OCI-LY1 (cell line): Measurements from ENCODE around the gene FAT1.

Source experiments
- H2AFZ ChIP-seq: fragments of 200-600 bp; sonication (generic), shearing (Covaris generic); 2 replicates; pipeline ENCODE4 v1.6.0; 2014; ENCODE audit warnings: antibody characterized with exemption, mild to moderate bottlenecking, low read length
- H3F3A ChIP-seq: fragments of 200-600 bp; sonication (generic), shearing (Covaris generic); 2 replicates; pipeline ENCODE4 v1.6.0; 2014; ENCODE audit warnings: mild to moderate bottlenecking, antibody characterized with exemption, low read length, moderate library complexity; ENCODE audit not compliant: insufficient read depth
- H3K27ac ChIP-seq: fragments of 200-600 bp; sonication (generic); 2 replicates; pipeline ENCODE4 v1.5.1; 2014; ENCODE audit warnings: low read length, mixed run types, mild to moderate bottlenecking, low read depth; ENCODE audit not compliant: poor library complexity, severe bottlenecking
- H3K27me3 ChIP-seq: fragments of 200-600 bp; sonication (generic); 2 replicates; pipeline ENCODE4 v1.6.0; 2014; ENCODE audit warnings: antibody characterized with exemption, mild to moderate bottlenecking, low read length, moderate library complexity; ENCODE audit not compliant: insufficient read depth
- H3K36me3 ChIP-seq: fragments of 200-600 bp; sonication (generic); 2 replicates; pipeline ENCODE4 v1.6.1; 2014; ENCODE audit warnings: mild to moderate bottlenecking, antibody characterized with exemption, low read length, moderate library complexity, mixed read lengths; ENCODE audit not compliant: insufficient read depth
- H3K4me1 ChIP-seq: fragments of 200-600 bp; sonication (generic); 2 replicates; pipeline ENCODE4 v1.5.1; 2014; ENCODE audit warnings: mild to moderate bottlenecking, low read length, moderate library complexity; ENCODE audit not compliant: insufficient read depth, severe bottlenecking
- H3K4me2 ChIP-seq: fragments of 200-600 bp; sonication (generic), shearing (Covaris generic); 2 replicates; pipeline ENCODE4 v1.6.1; 2014; ENCODE audit warnings: low read length
- H3K4me3 ChIP-seq: fragments of 200-600 bp; sonication (generic); 2 replicates; pipeline ENCODE4 v1.5.1; 2014; ENCODE audit warnings: low read length, low read depth, mild to moderate bottlenecking, mixed read lengths; ENCODE audit not compliant: poor library complexity, severe bottlenecking
- H3K79me2 ChIP-seq: fragments of 200-600 bp; shearing (Covaris generic); 2 replicates; pipeline ENCODE4 v1.6.1; 2016; ENCODE audit warnings: mixed run types, low read length, mixed read lengths; ENCODE audit not compliant: insufficient read depth
- H3K9ac ChIP-seq: fragments of 200-600 bp; sonication (generic), shearing (Covaris generic); 2 replicates; pipeline ENCODE4 v1.6.1; 2014; ENCODE audit warnings: mild to moderate bottlenecking, low read length, mixed read lengths
- H3K9me2 ChIP-seq: fragments of 200-600 bp; sonication (generic), shearing (Covaris generic); 2 replicates; pipeline ENCODE4 v1.6.1; 2014; ENCODE audit warnings: low read depth, mild to moderate bottlenecking, low read length, mixed read lengths
- H3K9me3 ChIP-seq: fragments of 200-600 bp; shearing (Covaris generic); 2 replicates; pipeline ENCODE4 v1.6.1; 2014; ENCODE audit warnings: low read length, mixed read lengths
- H4K20me1 ChIP-seq: fragments of 200-600 bp; sonication (generic), shearing (Covaris generic); 2 replicates; pipeline ENCODE4 v1.6.0; 2016; ENCODE audit warnings: mild to moderate bottlenecking, low read length; ENCODE audit not compliant: insufficient read depth
- EZH2 ChIP-seq: fragments of 200-600 bp; sonication (generic), shearing (Covaris generic); IDR thresholded peaks from 2 replicates; pipeline ENCODE4 v1.8.0; 2017; ENCODE audit warnings: borderline replicate concordance, mixed run types, mild to moderate bottlenecking, antibody characterized with exemption, low read length, moderate library complexity, mixed read lengths
- TF ChIP-seq, protein P1 (sequence below): fragments of 200-600 bp; sonication (generic), shearing (Covaris generic); IDR thresholded peaks from 2 replicates; pipeline ENCODE4 v1.5.1; 2017; ENCODE audit warnings: mild to moderate bottlenecking, antibody characterized with exemption, low read length, moderate library complexity, mixed read lengths

The FAT1 gene

GRCh38 chr4:186588503-186588902 is 135.2 kb downstream of the FAT1 start:
- Histone ChIP-seq H3K4me3 (no peak overlapping the region), H3K27ac (no peak overlapping the region), H3F3A (no peaks in the 10 kb centered on the region), H2AFZ (no peak overlapping the region), H3K36me3 (no peaks in the 10 kb centered on the region), H3K79me2 (no peaks in the 10 kb centered on the region), H3K4me2 (no peak overlapping the region), H3K9ac (no peak overlapping the region), H4K20me1 (no peaks in the 10 kb centered on the region), H3K9me2 (no peaks in the 10 kb centered on the region), H3K4me1 (peaks cover 43% of the 10 kb centered on the region), H3K9me3 (peaks cover 4% of the 10 kb centered on the region), H3K27me3 (no peaks in the 10 kb centered on the region)
- TF ChIP-seq EZH2: no peak
- TF ChIP-seq, protein P1, sequence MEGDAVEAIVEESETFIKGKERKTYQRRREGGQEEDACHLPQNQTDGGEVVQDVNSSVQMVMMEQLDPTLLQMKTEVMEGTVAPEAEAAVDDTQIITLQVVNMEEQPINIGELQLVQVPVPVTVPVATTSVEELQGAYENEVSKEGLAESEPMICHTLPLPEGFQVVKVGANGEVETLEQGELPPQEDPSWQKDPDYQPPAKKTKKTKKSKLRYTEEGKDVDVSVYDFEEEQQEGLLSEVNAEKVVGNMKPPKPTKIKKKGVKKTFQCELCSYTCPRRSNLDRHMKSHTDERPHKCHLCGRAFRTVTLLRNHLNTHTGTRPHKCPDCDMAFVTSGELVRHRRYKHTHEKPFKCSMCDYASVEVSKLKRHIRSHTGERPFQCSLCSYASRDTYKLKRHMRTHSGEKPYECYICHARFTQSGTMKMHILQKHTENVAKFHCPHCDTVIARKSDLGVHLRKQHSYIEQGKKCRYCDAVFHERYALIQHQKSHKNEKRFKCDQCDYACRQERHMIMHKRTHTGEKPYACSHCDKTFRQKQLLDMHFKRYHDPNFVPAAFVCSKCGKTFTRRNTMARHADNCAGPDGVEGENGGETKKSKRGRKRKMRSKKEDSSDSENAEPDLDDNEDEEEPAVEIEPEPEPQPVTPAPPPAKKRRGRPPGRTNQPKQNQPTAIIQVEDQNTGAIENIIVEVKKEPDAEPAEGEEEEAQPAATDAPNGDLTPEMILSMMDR: no peak

DNA sequence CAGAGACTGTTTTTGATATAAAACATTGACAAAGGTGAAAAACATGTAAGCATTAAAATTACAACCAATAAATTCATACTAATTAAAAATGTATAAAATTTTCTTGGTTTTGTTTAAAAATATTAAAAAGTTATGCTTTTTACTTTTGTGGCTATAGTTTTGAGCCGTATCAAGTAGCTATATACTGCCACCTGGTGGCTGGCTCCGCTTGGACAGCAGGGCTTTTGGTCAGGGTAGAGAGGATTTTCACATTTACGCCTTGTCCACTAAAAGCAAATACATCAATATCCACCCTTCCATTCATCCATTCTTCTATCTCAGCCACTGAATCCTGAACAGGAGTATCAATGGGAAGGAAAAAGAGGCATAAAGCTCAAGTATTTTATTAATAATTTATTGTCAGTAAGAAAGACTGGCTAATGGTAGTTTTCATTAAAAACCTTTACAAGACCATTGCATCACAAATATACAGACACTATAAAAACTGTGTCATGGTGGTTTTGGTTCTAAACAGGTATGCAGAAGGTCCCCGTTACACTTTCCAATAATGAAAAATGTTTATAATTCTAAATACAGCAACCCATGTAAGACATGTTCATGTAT is 136.1 kb downstream of the FAT1 start:
- Histone ChIP-seq H2AFZ (no peak overlapping the region), H3K9ac (no peak overlapping the region), H3K79me2 (no peaks in the 10 kb centered on the region), H3F3A (no peaks in the 10 kb centered on the region), H3K4me1 (peaks cover 33% of the 10 kb centered on the region), H3K36me3 (no peaks in the 10 kb centered on the region), H4K20me1 (no peaks in the 10 kb centered on the region), H3K9me2 (no peaks in the 10 kb centered on the region), H3K4me3 (no peak overlapping the region), H3K27me3 (no peaks in the 10 kb centered on the region), H3K9me3 (no peaks in the 10 kb centered on the region), H3K4me2 (no peak overlapping the region), H3K27ac (no peak overlapping the region)
- TF ChIP-seq EZH2: no peak
- TF ChIP-seq, protein P1: peak; percentile 76

DNA sequence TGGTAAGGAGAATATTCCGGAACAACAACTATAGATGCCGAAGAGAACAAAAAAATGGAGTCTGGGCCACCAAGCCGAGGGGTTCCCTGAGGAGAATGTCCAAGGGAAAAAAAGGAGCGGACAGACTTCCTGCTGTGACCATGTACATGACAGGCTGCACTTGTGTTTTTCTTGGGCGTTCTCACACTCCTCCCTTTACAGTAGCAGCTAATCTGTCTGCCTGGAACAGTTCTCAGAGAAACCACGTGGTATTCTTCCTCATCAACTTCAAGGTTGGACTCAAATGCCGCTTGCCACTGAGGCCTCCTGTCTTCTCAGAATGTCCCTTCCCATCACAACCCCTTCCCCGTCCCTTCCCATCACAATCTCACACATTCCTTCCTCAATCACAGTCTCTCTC is 137.5 kb downstream of the FAT1 start:
- no peaks in the 10 kb centered on the region for H3K9me2 ChIP-seq
- no peak overlapping the region for H3K4me3 ChIP-seq
- no peaks in the 10 kb centered on the region for H3F3A ChIP-seq
- no peaks in the 10 kb centered on the region for H3K36me3 ChIP-seq
- H3K79me2 ChIP-seq: no peaks in the 10 kb centered on the region
- no peak overlapping the region for H3K9ac ChIP-seq
- H4K20me1 ChIP-seq: no peaks in the 10 kb centered on the region
- TF ChIP-seq EZH2: no peak
- TF ChIP-seq, protein P1: no peak
- peaks cover 20% of the 10 kb centered on the region for H3K4me1 ChIP-seq
- no peaks in the 10 kb centered on the region for H3K9me3 ChIP-seq
- H3K27ac ChIP-seq: no peak overlapping the region
- no peak overlapping the region for H3K4me2 ChIP-seq
- no peaks in the 10 kb centered on the region for H3K27me3 ChIP-seq
- H2AFZ ChIP-seq: 0 out of 2 replicates have a peak overlapping the region, but pooled peaks have one; percentile 73
